Measurements from ENCODE around the gene CLIC6. TPM values are rescaled to one million over a fixed set of nuclear protein-coding genes. Genes with fewer than 3 reads are reported as not detected.
"Not testable (repeated sequence)": the region's sequence is repeated elsewhere in the genome, so short reads cannot be mapped to it uniquely, and the experiment has no call there.

Gene CLIC6
- polyA plus RNA-seq, 4 donors = 1.7 to 4.2 (median 2.1) TPM

DNA sequence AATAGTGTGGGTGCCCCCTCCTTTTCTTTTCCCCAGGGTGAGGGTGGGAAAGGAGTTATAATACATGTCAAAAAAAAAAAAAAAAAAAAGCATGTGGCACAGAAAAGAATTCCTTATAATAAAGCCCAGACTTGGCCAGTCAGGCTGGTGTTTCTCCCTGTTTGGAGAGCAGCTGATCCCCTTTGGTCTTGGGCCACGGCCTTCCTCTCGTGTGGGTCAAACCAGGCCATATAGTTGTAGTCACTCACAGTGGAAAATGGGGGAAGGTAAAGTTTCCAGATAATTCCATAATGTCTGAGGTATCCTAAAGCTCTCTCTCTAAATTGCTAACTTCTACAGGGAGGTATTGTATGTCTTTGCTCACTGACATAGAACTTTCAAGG, 22.0 kb downstream of the CLIC6 start:
- DNase-seq (ENCODE audit: low read depth in 4 of 4, low spot score in 2 of 4) = no peak

DNA sequence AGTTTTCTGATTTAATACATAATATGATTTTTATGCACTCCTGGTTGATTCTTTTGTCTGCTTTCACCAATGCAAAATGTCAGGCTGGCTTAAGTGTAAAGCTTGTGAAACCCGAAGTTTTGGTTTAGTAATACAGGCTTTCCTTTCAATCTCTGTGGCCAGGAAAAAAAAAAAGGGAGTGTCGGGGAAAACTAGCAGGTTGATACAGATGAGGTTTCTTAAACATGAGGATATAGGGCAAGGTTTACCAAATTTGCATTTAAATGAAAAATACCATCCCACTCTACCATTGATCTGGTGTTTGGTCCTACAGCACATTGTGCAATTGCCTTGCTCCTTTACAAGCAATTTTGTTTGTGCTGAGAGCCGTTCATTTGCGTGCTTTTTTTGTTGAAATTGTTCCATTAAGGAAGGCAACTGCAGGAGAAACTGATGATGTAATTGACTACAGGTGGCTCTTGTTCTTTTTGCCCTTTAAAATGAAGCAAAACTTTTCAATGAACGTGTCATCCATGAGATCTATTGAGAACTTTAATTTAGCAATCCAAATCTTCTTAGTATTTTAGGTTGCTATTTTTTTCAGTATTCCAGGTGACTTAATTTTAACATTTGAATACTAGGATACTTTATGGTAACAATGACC, 22.7 kb downstream of the CLIC6 start:
- no peak for DNase-seq (ENCODE audit: low read depth in 4 of 4, low spot score in 2 of 4)

DNA sequence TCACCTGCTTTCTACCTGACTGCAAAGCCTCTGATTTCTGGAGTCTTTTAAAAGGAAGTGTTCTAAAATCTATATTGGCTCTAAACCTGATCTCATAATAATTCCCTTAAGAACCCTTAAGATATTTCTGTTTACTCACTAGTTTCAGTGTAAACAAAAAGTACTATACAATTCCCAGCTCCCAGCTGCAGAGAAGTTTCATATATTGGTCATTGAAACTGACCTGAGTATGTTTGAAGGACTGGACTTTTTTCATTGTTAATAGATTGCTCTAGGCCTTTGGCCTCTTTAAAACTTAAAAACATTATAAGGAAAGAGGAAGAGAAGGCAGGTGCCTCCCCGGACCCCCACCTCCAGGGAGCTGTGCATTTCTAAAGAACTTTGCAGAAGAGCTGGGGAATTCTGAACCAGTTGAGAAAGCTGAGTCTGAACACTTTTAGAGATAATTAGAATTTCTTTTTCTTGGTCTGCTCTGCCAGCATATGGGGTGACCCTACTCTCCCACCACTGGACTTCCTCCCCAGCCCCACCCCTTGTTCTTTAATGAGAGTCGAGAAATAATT, 23.7 kb downstream of the CLIC6 start:
- DNase-seq (ENCODE audit: low read depth in 4 of 4, low spot score in 2 of 4) = no peak

DNA sequence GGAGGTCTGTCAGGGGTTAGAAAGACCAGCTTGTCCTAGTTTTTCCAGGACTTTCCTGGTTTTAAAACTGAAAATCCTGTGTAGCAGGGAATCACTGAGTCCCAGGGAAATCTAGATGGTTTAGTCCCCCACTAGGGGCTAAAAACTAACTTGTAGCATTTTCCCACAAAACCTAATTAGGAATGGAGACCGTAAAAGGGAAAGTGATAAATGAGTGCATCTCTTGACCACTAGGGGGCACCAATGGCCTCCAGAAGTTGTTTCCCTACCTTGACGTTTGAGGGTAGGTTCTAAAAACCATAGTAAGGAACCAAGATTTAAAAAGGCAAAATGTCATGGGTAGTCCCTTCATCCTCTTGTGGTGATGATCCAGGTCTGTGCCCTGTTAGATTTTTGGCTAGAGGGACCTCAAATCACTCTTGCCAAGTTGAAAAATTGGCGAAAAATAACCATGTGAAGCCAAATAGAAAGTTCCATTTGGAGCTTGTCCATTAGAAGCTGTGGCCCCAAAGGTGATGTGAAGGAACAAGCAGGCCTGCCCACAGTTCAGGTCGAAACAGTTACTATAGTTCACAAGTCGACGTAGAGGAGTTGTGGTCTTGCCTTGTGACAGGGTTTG, 24.5 kb downstream of the CLIC6 start:
- no peak for DNase-seq (ENCODE audit: low read depth in 4 of 4, low spot score in 2 of 4)

DNA sequence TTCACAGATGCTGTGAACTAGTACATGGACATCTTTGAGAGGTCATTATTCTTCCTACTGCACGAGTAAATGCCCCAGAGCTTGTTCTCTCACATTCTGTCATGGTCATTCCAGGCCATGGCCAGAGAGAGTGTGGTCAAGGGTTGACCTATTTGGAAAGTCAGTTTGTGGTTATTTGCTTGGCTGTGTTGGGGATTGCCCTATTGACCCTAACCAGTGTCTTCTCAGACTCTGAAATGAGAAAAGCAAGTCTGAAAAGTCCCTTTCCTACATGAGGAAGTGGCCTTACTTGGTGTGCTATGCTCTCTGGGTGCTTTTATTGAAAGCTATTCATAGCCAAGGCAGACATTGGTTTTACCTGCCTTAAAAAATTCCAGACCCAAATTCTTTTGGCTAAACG, 26.6 kb downstream of the CLIC6 start:
- no peak for DNase-seq (ENCODE audit: low read depth in 4 of 4, low spot score in 2 of 4)

DNA sequence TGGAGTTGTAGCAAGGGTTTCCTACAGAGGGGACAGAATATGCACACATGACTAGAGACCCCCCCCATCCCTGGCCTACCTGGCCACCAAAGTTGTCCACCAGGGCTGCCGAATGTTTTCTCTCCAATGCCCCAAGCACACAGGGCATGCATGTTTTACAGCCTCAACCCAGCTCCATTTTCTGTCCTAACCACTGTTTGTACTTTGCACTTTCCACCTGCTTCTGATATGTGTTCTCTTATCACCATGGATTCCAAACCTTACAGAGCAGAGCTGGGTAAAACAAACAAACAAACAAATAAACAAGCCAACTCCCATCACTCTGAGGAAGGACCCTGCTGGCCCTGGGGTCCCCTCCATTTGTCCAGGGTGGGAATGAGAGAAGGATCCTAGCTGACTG, 27.3 kb downstream of the CLIC6 start:
- no peak for DNase-seq (ENCODE audit: low read depth in 4 of 4, low spot score in 2 of 4)

DNA sequence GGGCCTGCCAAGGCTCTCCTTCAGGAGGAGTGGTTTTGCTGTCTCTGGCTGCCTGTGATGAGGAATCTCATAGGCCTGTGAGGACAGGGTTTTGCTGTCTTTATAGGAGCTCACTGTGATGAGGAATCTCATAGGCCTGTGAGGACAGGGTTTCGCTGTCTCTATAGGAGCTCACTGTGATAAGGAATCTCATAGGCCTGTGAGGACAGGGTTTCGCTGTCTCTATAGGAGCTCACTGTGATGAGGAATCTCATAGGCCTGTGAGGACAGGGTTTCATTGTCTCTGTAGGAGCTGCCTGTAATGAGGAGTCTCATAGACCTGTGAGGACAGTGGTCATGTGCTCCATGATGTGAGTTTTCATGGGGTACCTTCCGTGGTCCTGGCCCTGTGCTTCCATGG, 29.0 kb downstream of the CLIC6 start:
- no peak for DNase-seq (ENCODE audit: low read depth in 4 of 4, low spot score in 2 of 4)

DNA sequence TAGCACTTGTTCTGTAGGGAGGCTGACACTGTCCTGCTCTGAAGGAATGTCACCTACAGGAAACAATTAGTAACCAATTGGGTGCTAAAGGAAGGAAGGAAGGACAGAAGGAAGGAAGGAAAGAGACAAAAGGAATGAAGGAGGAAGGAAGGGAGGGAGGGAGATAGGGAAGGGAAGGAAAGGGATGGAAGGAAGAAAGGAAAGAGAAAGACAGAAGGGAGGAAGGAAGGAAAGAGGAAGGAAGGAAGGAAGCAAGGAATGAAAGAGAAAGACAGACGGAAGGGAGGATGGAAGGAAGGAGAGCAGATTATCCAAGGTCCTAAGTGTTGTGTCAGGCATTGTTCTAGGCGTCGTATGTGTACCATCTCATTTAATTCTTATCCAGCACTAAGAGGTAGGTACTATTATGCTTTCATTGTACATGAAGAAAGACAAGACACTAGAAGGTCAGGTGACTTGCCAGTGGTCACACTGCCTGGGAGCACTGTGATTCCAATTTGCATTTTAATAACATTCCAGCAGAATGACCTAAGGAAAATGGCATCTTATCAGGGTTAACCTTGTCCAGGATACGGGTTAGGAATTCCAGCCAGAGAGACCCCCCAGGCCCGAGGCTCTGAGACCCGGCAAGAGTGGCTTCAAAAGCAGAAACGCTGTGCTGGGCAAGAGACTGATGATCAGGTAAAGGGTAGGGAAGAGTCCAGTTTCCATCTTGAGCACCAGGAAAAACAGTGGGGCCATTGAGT, 29.6 kb downstream of the CLIC6 start:
- no peak for DNase-seq (ENCODE audit: low read depth in 4 of 4, low spot score in 2 of 4)

DNA sequence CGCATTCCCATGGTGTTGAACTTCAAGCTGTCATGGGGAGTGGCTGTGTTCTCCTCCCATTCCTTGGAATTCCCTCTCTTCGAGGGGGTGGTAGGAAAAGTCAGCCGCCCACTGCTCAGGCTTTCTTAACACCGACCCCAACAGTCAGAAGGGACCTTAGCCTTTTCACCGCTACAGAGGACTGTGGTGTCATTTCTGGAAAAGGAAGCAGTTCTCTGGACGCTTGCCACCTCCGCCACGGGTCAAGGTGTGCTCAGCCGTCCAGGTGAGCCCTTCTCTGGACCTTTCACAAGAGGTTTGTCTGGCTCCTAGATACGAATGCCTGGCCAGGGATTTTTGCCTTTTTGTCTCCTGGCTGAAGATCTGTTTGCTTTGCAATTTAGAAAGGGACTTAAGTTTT, 31.8 kb downstream of the CLIC6 start:
- DNase-seq (ENCODE audit: low read depth in 4 of 4, low spot score in 2 of 4) = no peak

DNA sequence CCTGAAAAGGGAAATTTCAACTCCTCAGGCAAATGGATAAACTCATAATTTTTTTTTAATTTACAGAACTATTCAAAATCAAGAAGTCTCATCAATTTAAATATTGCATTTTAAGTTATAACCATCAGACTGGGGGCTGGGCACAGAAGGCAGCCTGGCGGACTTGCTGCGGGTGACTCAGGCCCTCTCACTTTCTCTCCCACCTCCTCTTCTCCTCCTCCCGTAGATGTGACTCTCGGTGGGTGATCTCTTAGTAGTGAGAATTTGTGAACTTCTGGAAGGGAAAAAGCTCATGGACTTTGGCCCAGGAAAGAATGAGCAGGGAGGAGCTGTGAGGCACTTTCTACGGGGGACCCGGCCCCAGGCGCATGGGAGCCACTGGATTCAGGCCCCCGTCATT, 32.9 kb downstream of the CLIC6 start:
- DNase-seq (ENCODE audit: low read depth in 4 of 4, low spot score in 2 of 4) = no peak

DNA sequence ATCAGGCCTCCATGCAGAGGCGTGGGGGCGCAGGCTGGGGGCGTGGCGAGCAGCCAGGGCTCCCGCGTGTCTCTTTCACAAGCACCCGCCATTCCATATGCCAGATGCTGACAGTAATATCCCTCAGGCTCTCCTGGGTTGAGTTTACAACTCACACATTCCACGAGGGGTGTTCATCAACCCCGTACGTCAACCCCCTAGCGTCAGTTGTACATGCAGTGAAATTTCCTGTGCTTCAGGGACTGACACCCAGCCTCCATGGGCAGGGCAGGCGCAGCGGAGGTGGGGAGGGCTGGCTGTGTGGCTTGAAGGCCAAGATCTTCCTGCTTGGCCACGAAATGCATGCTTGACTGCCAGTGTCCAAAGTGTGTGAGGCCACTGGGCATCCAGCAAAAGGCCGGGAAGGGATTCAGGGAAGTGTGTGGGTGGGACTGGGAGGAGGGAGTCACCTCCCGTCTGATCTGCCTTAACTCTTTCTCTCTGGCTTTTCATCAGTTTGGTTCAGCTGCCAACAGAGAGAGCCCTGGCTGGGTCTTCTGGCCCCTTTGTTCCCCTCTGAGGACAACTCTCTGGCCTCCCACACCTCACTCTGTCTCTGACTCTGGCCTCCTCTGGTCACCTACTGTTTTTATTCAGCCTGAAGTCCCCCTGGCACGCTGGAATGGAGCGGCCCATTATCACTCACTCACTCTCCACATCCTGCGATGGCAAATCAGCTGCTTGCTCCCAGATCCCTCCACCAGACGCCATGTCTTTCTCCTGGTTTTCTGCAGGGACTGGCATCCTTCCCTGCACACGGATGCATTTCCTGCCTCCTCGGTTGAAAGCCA, 33.8 kb downstream of the CLIC6 start:
- DNase-seq (ENCODE audit: low read depth in 4 of 4, low spot score in 2 of 4) = no peak

DNA sequence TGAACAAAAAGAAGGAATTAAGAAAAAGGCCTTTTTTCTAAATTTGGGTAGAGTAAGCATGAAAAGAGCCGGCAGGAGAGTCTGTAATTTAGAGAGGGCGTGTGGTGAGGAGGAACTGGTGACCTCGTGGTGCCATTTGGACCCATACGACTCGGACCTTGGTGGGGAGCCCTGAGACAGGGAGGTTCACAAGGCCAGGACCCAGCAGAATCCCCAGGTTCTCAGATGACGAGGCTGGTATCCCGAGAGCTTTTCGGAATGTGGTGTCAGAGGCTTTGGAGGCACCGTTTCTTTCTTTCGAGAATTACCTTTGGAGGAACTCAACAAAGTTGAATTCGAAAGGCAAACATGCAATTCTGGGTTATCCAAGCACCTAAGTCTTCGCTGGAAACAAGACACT, 34.8 kb downstream of the CLIC6 start:
- DNase-seq (ENCODE audit: low read depth in 4 of 4, low spot score in 2 of 4) = no peak

DNA sequence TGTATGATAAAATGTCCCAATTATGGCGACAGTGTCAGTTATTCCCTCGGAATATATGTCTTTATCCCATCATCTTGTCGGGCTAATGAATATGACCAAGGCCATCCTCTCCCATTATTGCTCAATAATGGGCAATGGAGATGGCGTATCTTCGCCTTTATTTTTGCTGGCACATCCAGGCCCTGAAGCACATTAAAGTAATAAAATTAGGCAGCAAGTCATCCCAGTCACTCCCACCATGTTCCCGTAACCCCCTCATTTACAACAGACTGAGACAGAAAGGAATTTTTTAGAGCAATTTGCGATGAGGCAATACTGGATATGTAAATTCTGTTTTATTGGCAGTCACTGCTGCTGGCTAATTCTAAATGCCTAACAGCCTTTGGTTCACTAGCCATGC, 35.3 kb downstream of the CLIC6 start:
- DNase-seq (ENCODE audit: low read depth in 4 of 4, low spot score in 2 of 4) = no peak

DNA sequence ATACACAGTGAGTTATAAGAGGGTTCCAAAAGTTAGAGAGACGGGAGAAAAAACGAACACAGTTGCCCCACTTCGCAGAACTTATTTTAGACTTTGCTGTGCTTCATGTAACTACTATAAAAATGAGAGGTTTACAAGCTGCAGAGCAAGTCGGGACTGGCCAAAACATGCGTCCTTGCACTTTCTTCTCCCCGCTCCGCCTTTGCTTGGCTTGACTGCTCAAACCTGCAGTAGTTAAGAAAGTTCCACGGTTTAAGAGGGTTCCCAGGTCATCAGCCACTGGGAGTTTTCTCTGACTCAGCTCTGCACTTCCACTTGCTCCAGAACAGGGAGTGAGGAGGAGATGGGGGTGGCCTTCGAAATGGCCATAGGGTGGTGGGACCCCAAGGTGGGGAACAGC, 36.2 kb downstream of the CLIC6 start:
- no peak for DNase-seq (ENCODE audit: low read depth in 4 of 4, low spot score in 2 of 4)

DNA sequence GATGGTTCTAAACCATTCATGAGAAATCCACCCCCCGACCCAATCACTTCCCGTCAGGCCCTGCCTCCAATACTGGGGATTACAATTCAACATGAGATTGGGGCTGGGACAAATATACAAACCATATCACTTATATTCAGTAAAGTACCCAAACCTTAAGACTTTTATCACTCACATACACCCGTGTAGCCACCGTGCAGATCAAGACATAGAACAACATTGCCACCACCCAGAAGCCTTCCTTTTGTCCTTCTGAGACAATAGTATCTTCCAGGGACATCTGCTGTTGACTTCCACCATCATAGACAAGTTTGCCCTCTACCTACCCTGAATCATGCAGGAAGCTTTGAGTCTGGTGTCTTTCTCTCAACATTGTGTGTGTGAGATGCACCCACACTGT, 37.5 kb downstream of the CLIC6 start:
- no peak for DNase-seq (ENCODE audit: low read depth in 4 of 4, low spot score in 2 of 4)

DNA sequence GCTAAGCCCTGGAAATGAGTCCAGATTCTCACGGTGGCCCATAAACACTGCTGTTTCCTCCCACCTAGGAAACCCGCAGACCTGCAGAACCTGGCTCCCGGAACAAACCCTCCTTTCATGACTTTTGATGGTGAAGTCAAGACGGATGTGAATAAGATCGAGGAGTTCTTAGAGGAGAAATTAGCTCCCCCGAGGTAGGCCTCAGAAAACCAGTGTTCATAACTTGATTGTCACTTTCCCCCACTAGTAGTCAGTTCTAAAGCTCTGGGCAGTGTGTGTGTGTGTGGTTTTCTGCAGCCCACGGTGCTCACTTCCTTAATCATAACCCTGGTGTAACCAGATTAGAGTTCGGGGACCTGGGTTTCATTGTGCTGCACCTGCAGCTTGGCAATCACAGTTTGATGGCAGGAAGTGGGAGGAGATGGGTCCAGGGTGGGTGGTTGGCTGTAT, 39.1 kb downstream of the CLIC6 start:
- no peak for DNase-seq (ENCODE audit: low read depth in 4 of 4, low spot score in 2 of 4)

DNA sequence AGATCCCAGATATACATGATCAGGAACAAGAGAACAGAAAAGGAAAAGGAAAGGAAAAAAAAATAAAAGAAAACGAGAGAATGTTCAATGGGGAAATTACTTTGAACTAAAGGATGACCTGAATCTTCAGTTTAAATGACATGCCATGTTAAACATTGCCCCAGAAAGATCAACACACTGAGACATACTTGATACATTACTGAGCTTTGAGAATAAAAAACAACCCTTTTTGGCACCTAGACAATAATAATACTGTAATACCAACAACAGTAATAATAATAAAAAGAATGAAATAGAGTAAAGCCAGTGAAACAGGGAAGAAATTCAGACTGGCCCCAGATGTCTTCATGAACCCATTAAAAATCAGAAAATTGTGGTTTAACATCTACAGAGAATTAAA, 44.8 kb downstream of the CLIC6 start:
- no peak for DNase-seq (ENCODE audit: low read depth in 4 of 4, low spot score in 2 of 4)

DNA sequence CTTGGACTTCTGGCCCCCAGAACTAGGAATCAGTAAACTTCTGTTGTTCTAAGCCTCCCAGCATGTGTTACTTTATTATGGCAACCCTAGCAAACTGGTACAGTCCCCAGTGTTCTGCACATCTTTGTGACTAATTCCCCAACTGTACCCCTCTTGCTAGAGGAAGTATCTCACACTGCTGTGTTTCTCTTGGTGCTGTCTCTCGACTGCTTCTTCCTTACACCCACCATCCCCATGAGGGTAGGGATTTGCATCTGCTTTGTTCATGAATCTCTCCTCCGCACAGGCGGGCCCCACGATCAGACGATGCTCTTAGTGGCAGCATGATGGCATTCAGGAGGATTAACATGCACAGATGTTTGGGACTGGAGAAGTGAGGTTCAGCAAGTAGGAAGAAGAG, 46.7 kb downstream of the CLIC6 start:
- no peak for DNase-seq (ENCODE audit: low read depth in 4 of 4, low spot score in 2 of 4)

DNA sequence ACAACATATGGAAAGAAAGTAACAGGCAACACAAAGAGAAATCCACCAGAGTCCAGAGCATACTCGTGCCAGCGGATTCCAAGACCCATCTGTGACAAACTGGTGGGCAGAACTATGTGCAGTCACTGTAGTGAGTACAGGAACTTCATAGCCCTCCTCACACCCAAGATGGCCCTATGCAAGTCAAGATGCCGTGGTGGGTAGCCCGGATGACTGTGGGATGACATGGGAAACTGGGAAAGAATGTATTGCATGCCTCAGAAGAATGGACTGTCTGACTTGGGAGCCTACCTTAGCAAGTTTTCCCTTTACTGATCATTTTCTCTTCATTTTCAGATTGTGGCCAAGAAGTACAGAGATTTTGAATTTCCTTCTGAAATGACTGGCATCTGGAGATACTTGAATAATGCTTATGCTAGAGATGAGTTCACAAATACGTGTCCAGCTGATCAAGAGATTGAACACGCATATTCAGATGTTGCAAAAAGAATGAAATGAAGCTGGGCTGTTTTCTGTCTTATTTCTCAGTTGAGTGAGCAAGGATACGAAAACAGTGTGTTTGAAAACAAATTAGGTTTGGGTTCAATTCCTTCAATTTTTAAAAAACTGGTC, 47.3 kb downstream of the CLIC6 start:
- DNase-seq (ENCODE audit: low read depth in 4 of 4, low spot score in 2 of 4) = no peak

DNA sequence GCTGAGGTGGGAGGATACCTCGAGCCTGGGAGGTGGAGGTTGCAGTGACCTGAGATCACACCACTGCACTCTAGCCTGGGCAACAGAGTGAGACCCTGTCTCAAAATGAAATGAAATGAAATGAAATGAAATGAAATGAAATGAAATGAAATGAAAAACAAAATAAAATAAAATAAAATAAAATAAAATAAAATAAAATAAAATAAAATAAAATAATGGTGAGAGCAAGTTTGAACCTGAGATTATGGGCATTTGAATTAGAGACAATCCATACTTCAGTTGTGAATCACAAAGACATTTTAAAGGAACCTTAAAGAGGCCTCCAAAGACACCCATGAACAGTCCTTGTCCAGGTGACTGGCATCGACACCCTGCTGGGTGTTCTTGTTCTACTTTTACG, 49.7 kb downstream of the CLIC6 start:
- not testable (repeated sequence) for DNase-seq (ENCODE audit: low read depth in 4 of 4, low spot score in 2 of 4)
